Prostate gland (tissue), 2 donors: Measurements from ENCODE around the gene ZNF835.

Experiments
- CTCF ChIP-seq, 4 experiments: fragments of 200-600 bp in 2 of 4; fragments of 450-650 bp in 2 of 4; sonication (generic) in 2 of 4; IDR thresholded peaks; 1 replicate in 3 of 4; 2 replicates in 1 of 4; pipeline ENCODE4 v1.5.1; 2016 to 2019; ENCODE audit warnings: antibody characterized with exemption in 4 of 4, mild to moderate bottlenecking in 2 of 4, moderate library complexity in 2 of 4
- POLR2A ChIP-seq: fragments of 450-650 bp; IDR thresholded peaks from one replicate; pipeline ENCODE4 v1.6.1; 2016; ENCODE audit warnings: antibody characterized with exemption, mild to moderate bottlenecking
- POLR2AphosphoS5 ChIP-seq: sonication (generic); formaldehyde crosslinking; IDR thresholded peaks from one replicate; pipeline ENCODE4 v1.6.1; 2017; ENCODE audit warnings: antibody characterized with exemption

- no peak for TF ChIP-seq POLR2A
- TF ChIP-seq CTCF (IDR thresholded peaks at IDR 0.05), result no peak
- TF ChIP-seq POLR2AphosphoS5, result no peak
Measured at GRCh38 chr19:56619121-56619520, 52.4 kb downstream of the ZNF835 start.
